Natural killer cell treated with Interleukin-12 subunit alpha and Interleukin-12 subunit beta and Interleukin-15 and Interleukin-18, amount 100 ng/mL, for 72 hours (primary cell): Measurements from ENCODE around the gene IBA57. TPM values are rescaled to one million over a fixed set of nuclear protein-coding genes. Genes with fewer than 3 reads are reported as not detected.

Source experiments
- ATAC-seq, 2 donors: fragments of 150-1000 bp; cut with Tn5 transposase in 1 of 2; sonication (Bioruptor Pico), chemical (Tn5 transposase) in 1 of 2; 2 replicates each; pipeline ENCODE4 v1.10.0; 2021
- DNase-seq: peaks from one replicate; pipeline ENCODE4 v3.0.0; 2022; ENCODE audit warnings: low spot score
- H3K27ac Mint-ChIP-seq, 2 donors: 1 replicate in 1 of 2; 2 replicates in 1 of 2; pipeline ENCODE4 v1.8.0; 2022; ENCODE audit warnings: mixed read lengths in 2 of 2, mild to moderate bottlenecking in 1 of 2, moderate library complexity in 1 of 2
- H3K27me3 Mint-ChIP-seq, 2 donors: 1 replicate in 1 of 2; 2 replicates in 1 of 2; pipeline ENCODE4 v1.8.0; 2022; ENCODE audit warnings: mixed read lengths in 2 of 2
- H3K36me3 Mint-ChIP-seq: one replicate; pipeline ENCODE4 v1.8.0; 2022; ENCODE audit warnings: mixed read lengths
- H3K4me1 Mint-ChIP-seq, 2 donors: 1 replicate in 1 of 2; 2 replicates in 1 of 2; pipeline ENCODE4 v1.8.0; 2022; ENCODE audit warnings: low read depth in 2 of 2, mixed read lengths in 2 of 2, mild to moderate bottlenecking in 1 of 2
- H3K4me3 Mint-ChIP-seq: one replicate; pipeline ENCODE4 v1.8.0; 2022; ENCODE audit warnings: mixed read lengths
- H3K9me3 Mint-ChIP-seq: 2 replicates; pipeline ENCODE4 v1.8.0; 2022; ENCODE audit warnings: mixed read lengths
- total RNA-seq, 2 donors: library from RNA; stranded (reverse); gene quantifications; one replicate each; pipeline ENCODE4 v1.2.3, GENCODE V29; 2022

Gene IBA57
- total RNA-seq, 2 donors from 2014 or later: 6.8 to 7.9 TPM

DNA sequence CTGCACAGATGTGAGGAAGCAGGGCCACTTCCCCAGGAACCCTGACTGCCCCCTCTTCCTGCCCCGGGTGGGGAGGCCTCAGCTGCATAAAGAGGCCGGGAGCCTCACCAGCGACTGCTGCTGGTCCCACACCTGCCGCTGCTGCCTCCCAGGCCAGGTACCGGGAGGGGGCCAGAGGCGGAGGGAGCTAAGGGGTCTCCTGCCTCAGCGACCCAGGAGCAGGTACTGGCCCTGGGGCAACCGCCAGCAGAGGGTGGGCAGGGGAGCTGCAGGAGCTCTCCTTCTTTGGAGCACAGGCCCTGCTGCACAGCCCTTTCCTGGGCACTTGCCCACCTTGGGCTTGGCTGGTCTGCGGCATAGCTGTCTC lies 9.1 kb upstream of the IBA57 start:
- no peaks in the 10 kb centered on the region for H3K27me3 Mint-ChIP-seq
- H3K36me3 Mint-ChIP-seq: no peaks in the 10 kb centered on the region
- ATAC-seq (no peak), DNase-seq (peak; percentile 45)
- no peak overlapping the region for H3K27ac Mint-ChIP-seq
- H3K9me3 Mint-ChIP-seq: no peaks in the 10 kb centered on the region
- H3K4me1 Mint-ChIP-seq: peaks cover 0 to 6% of the 10 kb centered on the region in 2 donors
- H3K4me3 Mint-ChIP-seq: no peak overlapping the region

GRCh38 chr1:228156941-228157728 lies 8.5 kb upstream of the IBA57 start:
- no peaks in the 10 kb centered on the region for H3K36me3 Mint-ChIP-seq
- no peaks in the 10 kb centered on the region for H3K9me3 Mint-ChIP-seq
- H3K27ac Mint-ChIP-seq: no peak overlapping the region
- ATAC-seq: no peak
- no peaks in the 10 kb centered on the region for H3K27me3 Mint-ChIP-seq
- peaks cover 0 to 6% of the 10 kb centered on the region in 2 donors for H3K4me1 Mint-ChIP-seq
- peak; percentile 58 for DNase-seq
- H3K4me3 Mint-ChIP-seq: no peak overlapping the region

DNA sequence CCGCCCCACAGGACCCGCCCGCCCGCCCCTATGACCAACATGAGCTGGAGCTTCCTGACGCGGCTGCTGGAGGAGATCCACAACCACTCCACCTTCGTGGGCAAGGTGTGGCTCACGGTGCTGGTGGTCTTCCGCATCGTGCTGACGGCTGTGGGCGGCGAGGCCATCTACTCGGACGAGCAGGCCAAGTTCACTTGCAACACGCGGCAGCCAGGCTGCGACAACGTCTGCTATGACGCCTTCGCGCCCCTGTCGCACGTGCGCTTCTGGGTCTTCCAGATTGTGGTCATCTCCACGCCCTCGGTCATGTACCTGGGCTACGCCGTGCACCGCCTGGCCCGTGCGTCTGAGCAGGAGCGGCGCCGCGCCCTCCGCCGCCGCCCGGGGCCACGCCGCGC lies 7.9 kb upstream of the IBA57 start:
- Mint-ChIP-seq H3K36me3 (no peaks in the 10 kb centered on the region), H3K4me1 (peaks cover 0 to 4% of the 10 kb centered on the region in 2 donors), H3K4me3 (no peak overlapping the region), H3K27me3 (no peaks in the 10 kb centered on the region), H3K9me3 (no peaks in the 10 kb centered on the region), H3K27ac (no peak overlapping the region)
- ATAC-seq (no peak), DNase-seq (no peak)

- Mint-ChIP-seq H3K27me3 (no peaks in the 10 kb centered on the region), H3K9me3 (no peaks in the 10 kb centered on the region), H3K36me3 (no peaks in the 10 kb centered on the region), H3K4me3 (no peak overlapping the region), H3K27ac (no peak overlapping the region), H3K4me1 (no peaks in the 10 kb centered on the region)
- DNase-seq (no peak), ATAC-seq (no peak)
These were observed 7.2 kb upstream of the IBA57 start for GRCh38 chr1:228158151-228159007.

DNA sequence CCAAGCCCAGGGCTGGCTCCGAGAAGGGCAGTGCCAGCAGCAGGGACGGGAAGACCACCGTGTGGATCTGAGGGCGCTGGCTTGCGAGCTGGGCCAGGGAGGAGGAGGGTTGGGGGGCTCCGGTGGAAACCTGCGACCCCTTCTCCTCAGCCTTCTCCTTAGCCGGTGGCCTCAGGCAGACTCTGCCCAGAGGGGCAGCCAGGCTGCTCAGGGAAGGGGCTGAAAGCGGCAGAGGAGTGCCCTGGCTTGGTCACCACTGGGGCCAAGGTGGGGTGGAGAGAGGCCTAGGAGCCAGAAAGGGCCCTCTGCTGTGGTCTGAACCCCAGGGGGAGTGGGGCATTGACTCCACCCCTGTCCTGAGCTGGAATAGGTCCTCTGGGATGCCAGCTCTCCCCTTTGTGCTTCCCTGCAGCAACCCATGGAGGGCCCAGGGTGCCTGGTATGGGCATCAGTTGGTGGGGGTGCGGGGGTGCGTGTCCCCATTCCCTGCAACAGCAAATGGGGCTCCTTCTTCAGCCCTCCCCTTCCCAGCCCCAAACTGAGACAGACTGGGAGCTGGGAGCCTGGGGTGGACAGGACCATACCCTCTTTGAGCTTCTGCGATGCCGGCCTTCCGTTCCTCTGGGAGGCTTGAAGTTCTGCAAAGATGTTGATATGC lies 6.5 kb upstream of the IBA57 start:
- peaks cover under 1 to 2% of the 10 kb centered on the region in 2 donors for H3K4me1 Mint-ChIP-seq
- ATAC-seq: no peak
- H3K9me3 Mint-ChIP-seq: no peaks in the 10 kb centered on the region
- no peak overlapping the region for H3K27ac Mint-ChIP-seq
- no peak for DNase-seq
- no peak overlapping the region for H3K4me3 Mint-ChIP-seq
- no peaks in the 10 kb centered on the region for H3K36me3 Mint-ChIP-seq
- H3K27me3 Mint-ChIP-seq: no peaks in the 10 kb centered on the region

GRCh38 chr1:228160201-228160761 lies 5.3 kb upstream of the IBA57 start:
- Mint-ChIP-seq H3K36me3 (no peaks in the 10 kb centered on the region), H3K27ac (no peak overlapping the region), H3K4me1 (peaks cover 11 to 14% of the 10 kb centered on the region in 2 donors), H3K4me3 (no peak overlapping the region), H3K27me3 (no peaks in the 10 kb centered on the region), H3K9me3 (no peaks in the 10 kb centered on the region)
- DNase-seq (no peak), ATAC-seq (no peak)

- Mint-ChIP-seq H3K27ac (no peak overlapping the region), H3K36me3 (no peaks in the 10 kb centered on the region), H3K27me3 (no peaks in the 10 kb centered on the region), H3K9me3 (no peaks in the 10 kb centered on the region), H3K4me3 (no peak overlapping the region), H3K4me1 (peaks cover 11 to 14% of the 10 kb centered on the region in 2 donors)
- ATAC-seq: no peak
- DNase-seq: no peak
These were observed 4.2 kb upstream of the IBA57 start for GRCh38 chr1:228161362-228161761.

DNA sequence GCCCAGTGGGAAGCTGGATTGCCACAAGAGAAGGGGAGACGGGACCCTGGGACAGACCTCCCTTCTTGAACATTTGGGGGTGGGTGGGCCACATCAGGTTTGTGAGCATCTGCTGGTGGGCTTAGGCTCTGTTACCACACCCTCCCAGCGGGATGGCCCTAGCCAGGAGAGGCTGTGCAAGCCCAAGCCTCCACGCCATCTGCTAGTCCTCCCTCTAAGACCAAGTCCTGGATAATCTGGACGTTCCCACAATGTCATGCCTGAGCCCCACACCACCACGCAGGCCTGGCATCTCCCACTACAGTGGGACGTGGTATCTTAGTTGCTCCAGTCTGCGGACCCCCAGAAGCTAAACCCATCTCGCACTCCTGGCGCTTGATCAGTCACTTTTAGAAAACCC lies 3.7 kb upstream of the IBA57 start:
- H3K36me3 Mint-ChIP-seq: no peaks in the 10 kb centered on the region
- no peaks in the 10 kb centered on the region for H3K9me3 Mint-ChIP-seq
- DNase-seq (no peak), ATAC-seq (no peak)
- H3K27me3 Mint-ChIP-seq: no peaks in the 10 kb centered on the region
- H3K4me3 Mint-ChIP-seq: no peak overlapping the region
- H3K4me1 Mint-ChIP-seq: peaks cover 15 to 18% of the 10 kb centered on the region in 2 donors
- no peak overlapping the region for H3K27ac Mint-ChIP-seq

DNA sequence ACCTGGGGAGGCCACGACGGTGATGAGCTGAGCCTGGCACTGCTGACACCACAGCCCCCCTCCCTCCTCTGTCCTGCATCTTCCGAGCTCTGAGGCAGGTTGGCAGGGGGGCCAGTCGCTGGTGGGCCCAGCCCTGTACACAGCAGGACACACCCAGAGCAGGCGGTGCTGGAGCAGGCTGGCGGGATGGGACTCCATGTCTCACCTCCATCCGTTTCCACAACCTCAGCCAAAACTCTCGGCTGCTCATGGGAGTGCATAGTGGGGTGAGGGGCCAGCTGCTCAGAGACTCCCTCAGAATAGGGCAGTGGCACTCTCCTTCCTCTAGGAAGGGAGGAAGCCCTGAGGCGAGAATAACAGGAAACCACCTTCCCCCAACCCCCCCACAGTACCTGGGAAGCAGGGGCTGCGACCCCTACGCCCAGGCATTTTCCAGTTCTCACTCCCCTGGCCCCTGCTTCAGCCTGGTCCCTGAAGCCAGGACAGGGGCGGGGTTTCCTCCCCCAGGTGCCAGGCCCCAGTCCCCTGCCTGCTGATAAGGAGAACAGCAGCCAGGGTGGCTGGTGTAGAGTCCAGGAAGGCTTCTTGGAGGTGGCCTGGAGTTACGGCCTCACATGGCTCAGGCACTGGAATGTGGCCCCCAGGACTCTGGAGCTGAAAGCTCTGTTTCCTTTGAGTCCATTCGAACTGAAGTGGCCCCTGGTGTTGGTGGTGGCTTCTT lies 3.2 kb upstream of the IBA57 start:
- peaks cover 16 to 20% of the 10 kb centered on the region in 2 donors for H3K4me1 Mint-ChIP-seq
- ATAC-seq: no peak
- DNase-seq: no peak
- no peak overlapping the region for H3K4me3 Mint-ChIP-seq
- no peaks in the 10 kb centered on the region for H3K27me3 Mint-ChIP-seq
- H3K36me3 Mint-ChIP-seq: no peaks in the 10 kb centered on the region
- no peaks in the 10 kb centered on the region for H3K9me3 Mint-ChIP-seq
- no peak overlapping the region for H3K27ac Mint-ChIP-seq

DNA sequence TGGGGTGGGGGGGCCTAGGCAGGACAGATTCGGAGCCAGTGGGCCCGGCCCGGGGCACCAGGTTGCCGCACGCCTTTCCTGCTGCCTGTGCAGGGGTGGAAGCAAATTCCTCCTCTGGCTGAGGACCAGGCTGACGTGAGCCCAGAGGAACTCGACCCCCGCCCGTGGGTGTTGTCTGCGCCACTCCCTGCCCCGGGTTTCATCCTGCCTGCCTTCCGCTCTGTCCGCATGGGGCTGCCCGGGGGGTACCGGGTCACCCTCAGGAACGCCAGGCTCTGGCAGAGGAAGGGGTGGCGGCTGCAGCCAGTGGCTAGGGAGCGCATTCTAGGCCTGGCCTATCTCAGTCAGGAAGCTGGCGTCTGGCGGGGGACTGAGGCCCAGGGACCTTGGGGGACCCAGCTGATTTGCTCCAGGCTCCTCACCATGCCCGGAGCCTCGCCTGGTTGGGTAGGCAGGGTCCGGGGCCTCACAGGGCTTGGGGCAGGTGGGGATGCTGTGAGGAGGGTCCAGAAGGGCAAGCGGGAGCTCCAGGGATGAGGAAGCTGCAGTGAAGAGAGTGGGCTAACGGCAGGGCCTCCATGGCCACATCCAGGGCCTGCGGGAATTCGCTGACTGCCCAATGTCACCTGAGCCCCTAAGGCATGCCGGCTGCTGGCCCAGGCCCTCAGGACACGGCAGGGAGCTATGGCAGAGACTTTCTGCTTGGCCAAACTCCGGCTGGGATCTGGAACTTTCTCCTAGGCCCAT lies 2.4 kb upstream of the IBA57 start:
- Mint-ChIP-seq H3K36me3 (no peaks in the 10 kb centered on the region), H3K27ac (no peak overlapping the region), H3K9me3 (no peaks in the 10 kb centered on the region), H3K4me3 (no peak overlapping the region), H3K27me3 (no peaks in the 10 kb centered on the region), H3K4me1 (peaks cover 20 to 26% of the 10 kb centered on the region in 2 donors)
- no peak for ATAC-seq
- no peak for DNase-seq

DNA sequence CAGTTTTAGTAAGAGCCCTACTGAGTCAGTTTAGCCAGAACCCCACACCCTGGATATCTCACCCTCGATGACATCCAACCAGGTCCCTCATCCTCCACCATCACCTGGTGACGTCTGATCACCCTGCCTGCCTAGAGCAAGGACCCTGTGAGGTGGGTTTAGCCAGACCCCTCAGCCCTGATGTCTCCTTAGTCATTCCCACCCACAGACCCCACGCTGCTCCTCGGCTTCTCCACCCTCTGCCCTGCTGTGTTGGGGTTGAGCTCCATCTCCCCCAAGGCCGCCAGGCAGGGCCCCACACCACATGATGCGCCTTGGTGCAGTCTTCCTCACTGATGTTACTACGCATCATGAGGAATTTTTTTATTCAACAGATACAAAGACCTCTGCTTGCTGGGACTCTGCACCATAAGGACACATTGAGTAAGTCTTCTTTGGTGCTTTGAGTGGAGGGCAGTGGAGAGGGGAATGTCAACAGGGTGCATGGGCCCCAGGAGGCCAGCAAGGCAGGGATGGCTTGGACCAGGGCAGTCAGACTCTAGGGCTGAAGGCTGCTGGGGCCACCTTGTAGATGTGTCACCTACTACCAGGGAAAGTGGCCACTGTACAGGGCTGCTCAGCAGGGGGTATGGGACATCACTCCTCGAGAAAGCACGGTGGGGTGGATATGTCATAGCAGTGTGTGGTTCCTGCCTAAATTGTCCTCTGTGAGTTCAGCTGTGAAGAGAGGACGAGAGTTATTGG lies 1.7 kb upstream of the IBA57 start:
- H3K4me3 Mint-ChIP-seq: peak overlapping the region; percentile 89
- ATAC-seq: no peak

More for the DNA sequence above, 1.7 kb upstream of the IBA57 start:
- DNase-seq: no peak
- peaks cover 20 to 30% of the 10 kb centered on the region in 2 donors for H3K4me1 Mint-ChIP-seq
- H3K27me3 Mint-ChIP-seq: no peaks in the 10 kb centered on the region
- H3K9me3 Mint-ChIP-seq: no peaks in the 10 kb centered on the region
- H3K27ac Mint-ChIP-seq: peak overlapping the region; percentile 60 to 87
- no peaks in the 10 kb centered on the region for H3K36me3 Mint-ChIP-seq
